A549 (cell line): Measurements from ENCODE around the gene RFLNA.

Source experiments
- BCL3 ChIP-seq: fragments of >200 bp; sonication (Bioruptor Twin); formaldehyde crosslinking; IDR thresholded peaks from 3 replicates; pipeline ENCODE4 v1.6.1; 2016
- BHLHE40 ChIP-seq: IDR thresholded peaks from 2 replicates; pipeline ENCODE4 v1.6.1; 2012; ENCODE audit warnings: low read depth, low read length, inconsistent platforms
- CTCF ChIP-seq: fragments of >200 bp; sonication (Bioruptor Twin); formaldehyde crosslinking; IDR thresholded peaks from 3 replicates; pipeline ENCODE4 v1.5.1; 2016
- ELK1 ChIP-seq: fragments of 150-350 bp; IDR thresholded peaks from 2 replicates; pipeline ENCODE4 v1.6.1; 2014; ENCODE audit warnings: low read depth, mild to moderate bottlenecking, low read length
- EP300 ChIP-seq, 2 experiments: fragments of >200 bp; sonication (Bioruptor Twin); formaldehyde crosslinking; IDR thresholded peaks; 2 replicates in 1 of 2; 3 replicates in 1 of 2; pipeline ENCODE4 v1.6.1; 2016 to 2017
- HDAC2 ChIP-seq: fragments of 200-600 bp; sonication (generic); IDR thresholded peaks from 2 replicates; pipeline ENCODE4 v1.6.1; 2016
- JUN ChIP-seq, 2 experiments: fragments of >200 bp; sonication (Bioruptor Twin); formaldehyde crosslinking; IDR thresholded peaks; 2 replicates in 1 of 2; 3 replicates in 1 of 2; pipeline ENCODE4 v1.6.1; 2016 to 2017
- KDM5A ChIP-seq: fragments of 200-600 bp; sonication (generic); IDR thresholded peaks from 2 replicates; pipeline ENCODE4 v1.6.1; 2016; ENCODE audit warnings: antibody characterized with exemption, mild to moderate bottlenecking
- MAFK ChIP-seq: fragments of 450-650 bp; IDR thresholded peaks from 2 replicates; pipeline ENCODE4 v1.6.1; 2014; ENCODE audit not compliant: partially characterized antibody
- POLR2A ChIP-seq: IDR thresholded peaks from 2 replicates; pipeline ENCODE4 v1.6.1; 2012; ENCODE audit warnings: mild to moderate bottlenecking, low read length
- RCOR1 ChIP-seq: fragments of 150-350 bp; IDR thresholded peaks from 2 replicates; pipeline ENCODE4 v1.6.1; 2014; ENCODE audit warnings: antibody characterized with exemption, low read length, low read depth
- RFX5 ChIP-seq: fragments of 450-650 bp; IDR thresholded peaks from 2 replicates; pipeline ENCODE4 v1.7.1; 2014; ENCODE audit warnings: antibody characterized with exemption, mild to moderate bottlenecking, moderate library complexity
- SREBF2 ChIP-seq: fragments of 450-650 bp; IDR thresholded peaks from 2 replicates; pipeline ENCODE4 v1.6.1; 2014; ENCODE audit warnings: mild to moderate bottlenecking, moderate library complexity
- TP53 ChIP-seq: fragments of 250-450 bp; sonication (Bioruptor Pico); IDR thresholded peaks from 2 replicates; pipeline ENCODE4 v1.5.0; 2021; ENCODE audit warnings: mild to moderate bottlenecking, moderate library complexity

- no peak for TF ChIP-seq HDAC2
- TF ChIP-seq MAFK, result no peak
- TF ChIP-seq JUN (IDR thresholded peaks at IDR 0.05), result no peak
- no peak for TF ChIP-seq TP53 (CRISPR knock-in tag)
- no peak for TF ChIP-seq CTCF
- no peak for TF ChIP-seq BCL3
- TF ChIP-seq RCOR1, result no peak
- no peak for TF ChIP-seq ELK1
- TF ChIP-seq POLR2A, result no peak
- no peak for TF ChIP-seq EP300 (IDR thresholded peaks at IDR 0.05)
- no peak for TF ChIP-seq RFX5
- no peak for TF ChIP-seq KDM5A
- TF ChIP-seq SREBF2, result no peak
- no peak for TF ChIP-seq BHLHE40
These were observed 53.9 kb downstream of the RFLNA start for GRCh38 chr12:124348659-124349380.
